ENCODE data around the gene FRMD1. TPM values are rescaled to one million over a fixed set of nuclear protein-coding genes. Genes with fewer than 3 reads are reported as not detected.

FRMD1 gene
- total RNA-seq, 1 donor from 2014 or later: not detected

GRCh38 chr6:168090064-168090690, 11.2 kb upstream of the FRMD1 start:
- DNase-seq (ENCODE audit: low spot score): no peak
- H3K9ac ChIP-seq: no peak overlapping the region
- Mint-ChIP-seq H3K4me1 (peaks cover 50% of the 10 kb centered on the region), H3K27ac (peak overlapping the region; percentile 83), H3K4me3 (peak overlapping the region; percentile 38), H3K9me3 (peaks cover 3% of the 10 kb centered on the region), H3K27me3 (ENCODE audit: insufficient read depth, low read depth) (peaks cover 11% of the 10 kb centered on the region), H3K36me3 (no peaks in the 10 kb centered on the region)
- no peaks in the 10 kb centered on the region for H3K79me2 ChIP-seq (ENCODE audit: low read depth)
- no peak overlapping the region for H3K27ac ChIP-seq
- H3K27me3 ChIP-seq: no peaks in the 10 kb centered on the region
- H3K4me3 ChIP-seq: no peak overlapping the region
- no peak overlapping the region for H3K4me2 ChIP-seq
- no peaks in the 10 kb centered on the region for H3K36me3 ChIP-seq
- H4K20me1 ChIP-seq (ENCODE audit: low read depth): no peaks in the 10 kb centered on the region
- TF ChIP-seq EZH2phosphoT487 (IDR thresholded peaks at IDR 0.05) (no peak), EZH2 (IDR thresholded peaks at IDR 0.05) (no peak)
- TF ChIP-seq, protein P1, sequence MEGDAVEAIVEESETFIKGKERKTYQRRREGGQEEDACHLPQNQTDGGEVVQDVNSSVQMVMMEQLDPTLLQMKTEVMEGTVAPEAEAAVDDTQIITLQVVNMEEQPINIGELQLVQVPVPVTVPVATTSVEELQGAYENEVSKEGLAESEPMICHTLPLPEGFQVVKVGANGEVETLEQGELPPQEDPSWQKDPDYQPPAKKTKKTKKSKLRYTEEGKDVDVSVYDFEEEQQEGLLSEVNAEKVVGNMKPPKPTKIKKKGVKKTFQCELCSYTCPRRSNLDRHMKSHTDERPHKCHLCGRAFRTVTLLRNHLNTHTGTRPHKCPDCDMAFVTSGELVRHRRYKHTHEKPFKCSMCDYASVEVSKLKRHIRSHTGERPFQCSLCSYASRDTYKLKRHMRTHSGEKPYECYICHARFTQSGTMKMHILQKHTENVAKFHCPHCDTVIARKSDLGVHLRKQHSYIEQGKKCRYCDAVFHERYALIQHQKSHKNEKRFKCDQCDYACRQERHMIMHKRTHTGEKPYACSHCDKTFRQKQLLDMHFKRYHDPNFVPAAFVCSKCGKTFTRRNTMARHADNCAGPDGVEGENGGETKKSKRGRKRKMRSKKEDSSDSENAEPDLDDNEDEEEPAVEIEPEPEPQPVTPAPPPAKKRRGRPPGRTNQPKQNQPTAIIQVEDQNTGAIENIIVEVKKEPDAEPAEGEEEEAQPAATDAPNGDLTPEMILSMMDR (IDR thresholded peaks at IDR 0.05): no peak
- H2AFZ ChIP-seq (replicated peaks): no peak overlapping the region
- no peaks in the 10 kb centered on the region for H3K9me3 ChIP-seq (ENCODE audit: low read depth)
- peaks cover 8% of the 10 kb centered on the region for H3F3A ChIP-seq (ENCODE audit: low read depth)
- peaks cover 30% of the 10 kb centered on the region for H3K4me1 ChIP-seq

GRCh38 chr6:168089186-168090063, 10.4 kb upstream of the FRMD1 start:
- peaks cover 3% of the 10 kb centered on the region for H3K9me3 Mint-ChIP-seq
- Histone ChIP-seq H3K27ac (no peak overlapping the region), H3K9me3 (ENCODE audit: low read depth) (no peaks in the 10 kb centered on the region), H3K9ac (no peak overlapping the region), H3F3A (ENCODE audit: low read depth) (peaks cover 8% of the 10 kb centered on the region), H3K4me2 (peak overlapping the region; percentile 57), H3K4me1 (peaks cover 33% of the 10 kb centered on the region), H3K36me3 (no peaks in the 10 kb centered on the region), H4K20me1 (ENCODE audit: low read depth) (no peaks in the 10 kb centered on the region), H2AFZ (replicated peaks) (no peak overlapping the region), H3K79me2 (ENCODE audit: low read depth) (no peaks in the 10 kb centered on the region), H3K27me3 (no peaks in the 10 kb centered on the region), H3K4me3 (no peak overlapping the region)
- no peaks in the 10 kb centered on the region for H3K36me3 Mint-ChIP-seq
- H3K27me3 Mint-ChIP-seq (ENCODE audit: insufficient read depth, low read depth): peaks cover 11% of the 10 kb centered on the region
- no peak overlapping the region for H3K4me3 Mint-ChIP-seq
- no peak for TF ChIP-seq EZH2 (IDR thresholded peaks at IDR 0.05)
- TF ChIP-seq, protein P1 (IDR thresholded peaks at IDR 0.05): no peak
- no peak for TF ChIP-seq EZH2phosphoT487 (IDR thresholded peaks at IDR 0.05)
- H3K27ac Mint-ChIP-seq: no peak overlapping the region
- DNase-seq (ENCODE audit: low spot score): no peak
- H3K4me1 Mint-ChIP-seq: peaks cover 50% of the 10 kb centered on the region

DNA sequence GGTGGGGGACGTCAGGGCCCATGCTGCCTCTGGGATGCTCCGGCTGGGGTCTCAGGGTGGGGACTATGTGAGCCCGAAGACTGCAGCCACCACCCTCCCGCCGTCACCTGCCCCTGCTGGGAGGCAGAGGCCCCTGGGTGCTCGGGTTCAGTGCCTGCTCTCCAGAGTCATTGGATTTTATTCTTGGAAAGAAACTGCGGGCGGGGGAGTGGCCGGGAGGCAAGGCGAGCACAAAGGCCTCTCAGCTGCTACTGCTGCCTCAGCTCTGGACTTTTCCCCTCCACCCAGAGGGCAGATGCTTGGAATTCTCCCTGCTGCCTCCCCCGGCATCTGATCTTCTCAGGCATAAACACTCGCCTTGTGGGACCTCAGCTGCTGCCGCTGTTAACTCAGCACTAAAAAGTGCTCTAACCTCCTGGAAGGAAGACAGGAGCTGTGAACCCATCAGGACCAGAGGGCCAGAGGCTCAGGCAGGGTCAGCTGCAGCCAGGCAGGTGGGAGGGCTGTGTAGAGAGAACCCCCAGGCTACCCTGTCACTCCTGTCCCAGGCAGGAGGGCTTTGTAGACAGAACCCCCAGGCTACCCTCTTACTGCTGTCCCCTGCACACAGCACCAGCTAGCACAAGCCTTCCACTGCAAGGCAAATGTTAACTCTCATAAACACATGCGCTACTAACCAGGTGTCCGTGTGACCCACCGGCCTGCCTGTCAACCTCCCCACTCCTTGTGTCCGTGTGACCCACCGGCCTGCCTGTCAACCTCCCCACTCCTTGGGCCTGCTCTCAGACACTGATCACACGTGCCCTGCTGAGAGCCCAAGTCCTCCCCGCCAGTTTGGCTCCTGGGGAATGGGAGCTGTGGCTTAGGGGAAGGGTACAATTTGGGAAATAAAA, 9.4 kb upstream of the FRMD1 start:
- Mint-ChIP-seq H3K27me3 (ENCODE audit: insufficient read depth, low read depth) (peaks cover 9% of the 10 kb centered on the region), H3K36me3 (no peaks in the 10 kb centered on the region), H3K9me3 (peaks cover 3% of the 10 kb centered on the region), H3K27ac (peak overlapping the region; percentile 81), H3K4me3 (no peak overlapping the region), H3K4me1 (peaks cover 54% of the 10 kb centered on the region)
- no peak overlapping the region for H3K4me3 ChIP-seq
- no peaks in the 10 kb centered on the region for H3K27me3 ChIP-seq
- no peaks in the 10 kb centered on the region for H3K79me2 ChIP-seq (ENCODE audit: low read depth)
- H3K4me2 ChIP-seq: peak overlapping the region; percentile 57
- H3K9ac ChIP-seq: no peak overlapping the region
- peak overlapping the region; percentile 59 for H3K27ac ChIP-seq
- H2AFZ ChIP-seq (replicated peaks): peak overlapping the region; percentile 67
- DNase-seq (ENCODE audit: low spot score): peak; percentile 85
- H3K9me3 ChIP-seq (ENCODE audit: low read depth): no peaks in the 10 kb centered on the region
- no peak for TF ChIP-seq EZH2phosphoT487 (IDR thresholded peaks at IDR 0.05)
- TF ChIP-seq, protein P1 (IDR thresholded peaks at IDR 0.05): no peak
- no peak for TF ChIP-seq EZH2 (IDR thresholded peaks at IDR 0.05)
- peaks cover 38% of the 10 kb centered on the region for H3K4me1 ChIP-seq
- peaks cover 7% of the 10 kb centered on the region for H3F3A ChIP-seq (ENCODE audit: low read depth)
- no peaks in the 10 kb centered on the region for H4K20me1 ChIP-seq (ENCODE audit: low read depth)
- H3K36me3 ChIP-seq: no peaks in the 10 kb centered on the region

Data from neural progenitor cell (in vitro differentiated cells).